ENCODE results near the gene DDX42.
"Not testable (repeated sequence)": the region's sequence is repeated elsewhere in the genome, so short reads cannot be mapped to it uniquely, and the experiment has no call there.

Gene DDX42

GRCh38 chr17:63850401-63850800, 76.4 kb downstream of the DDX42 start:
- no peaks in the 10 kb centered on the region for H3K9me3 ChIP-seq (ENCODE audit: control insufficient read depth, low read length)
- H3K4me3 ChIP-seq (ENCODE audit: low read depth, low read length): no peak overlapping the region
- H3K27me3 ChIP-seq (ENCODE audit: control insufficient read depth, insufficient read depth, low read length): no peaks in the 10 kb centered on the region
- no peaks in the 10 kb centered on the region for H3K36me3 ChIP-seq (ENCODE audit: control insufficient read depth, insufficient read depth, low read length)
- TF ChIP-seq CTCF (IDR thresholded peaks at IDR 0.05): no peak
- H2AFZ ChIP-seq: no peak overlapping the region
- no peak overlapping the region for H3K27ac ChIP-seq
- H3K4me2 ChIP-seq (ENCODE audit: low read length): no peak overlapping the region
- no peaks in the 10 kb centered on the region for H3K79me2 ChIP-seq
- no peak overlapping the region for H3K9ac ChIP-seq
- H3K4me1 ChIP-seq: peaks cover 6% of the 10 kb centered on the region

DNA sequence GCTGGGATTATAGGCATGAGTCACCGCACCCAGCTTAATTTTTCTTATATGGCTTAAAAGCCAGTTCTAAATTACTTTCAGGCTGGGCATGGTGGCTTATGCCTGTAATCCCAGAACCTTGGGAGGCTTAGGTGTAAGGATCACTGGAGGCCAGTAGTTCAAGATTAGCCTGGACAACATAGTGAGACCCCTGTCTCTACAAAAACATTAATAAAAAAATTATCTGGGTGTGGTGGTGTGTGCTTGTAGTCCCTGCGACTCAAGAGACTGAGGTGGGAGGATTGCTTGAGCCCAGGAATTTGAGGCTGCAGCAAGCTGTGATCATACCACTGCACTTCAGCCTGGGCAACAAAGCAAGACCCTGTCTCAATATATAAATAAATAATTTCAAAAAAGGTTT, 79.3 kb downstream of the DDX42 start:
- Histone ChIP-seq H3K9ac (no peak overlapping the region), H3K36me3 (ENCODE audit: control insufficient read depth, insufficient read depth, low read length) (no peaks in the 10 kb centered on the region), H3K79me2 (no peaks in the 10 kb centered on the region), H3K4me1 (peaks cover 6% of the 10 kb centered on the region), H3K4me2 (ENCODE audit: low read length) (no peak overlapping the region), H3K27me3 (ENCODE audit: control insufficient read depth, insufficient read depth, low read length) (no peaks in the 10 kb centered on the region), H3K9me3 (ENCODE audit: control insufficient read depth, low read length) (no peaks in the 10 kb centered on the region), H3K27ac (no peak overlapping the region), H2AFZ (no peak overlapping the region), H3K4me3 (ENCODE audit: low read depth, low read length) (no peak overlapping the region)
- no peak for TF ChIP-seq CTCF (IDR thresholded peaks at IDR 0.05)

- no peak for TF ChIP-seq CTCF (IDR thresholded peaks at IDR 0.05)
Measured at GRCh38 chr17:63854709-63855108, 80.7 kb downstream of the DDX42 start.

GRCh38 chr17:63855185-63855584, 81.2 kb downstream of the DDX42 start:
- Histone ChIP-seq H2AFZ (no peak overlapping the region), H3K79me2 (no peaks in the 10 kb centered on the region), H3K9me3 (ENCODE audit: control insufficient read depth, low read length) (no peaks in the 10 kb centered on the region), H3K27me3 (ENCODE audit: control insufficient read depth, insufficient read depth, low read length) (no peaks in the 10 kb centered on the region), H3K4me1 (peaks cover 3% of the 10 kb centered on the region), H3K9ac (no peak overlapping the region), H3K27ac (no peak overlapping the region), H3K36me3 (ENCODE audit: control insufficient read depth, insufficient read depth, low read length) (no peaks in the 10 kb centered on the region), H3K4me3 (ENCODE audit: low read depth, low read length) (no peak overlapping the region), H3K4me2 (ENCODE audit: low read length) (no peak overlapping the region)
- no peak for TF ChIP-seq CTCF (IDR thresholded peaks at IDR 0.05)

More at GRCh38 chr17:63854709-63855108, 80.7 kb downstream of the DDX42 start:
- no peaks in the 10 kb centered on the region for H3K27me3 ChIP-seq (ENCODE audit: control insufficient read depth, insufficient read depth, low read length)
- H3K9ac ChIP-seq: no peak overlapping the region
- no peak overlapping the region for H3K27ac ChIP-seq
- peaks cover 3% of the 10 kb centered on the region for H3K4me1 ChIP-seq
- no peaks in the 10 kb centered on the region for H3K9me3 ChIP-seq (ENCODE audit: control insufficient read depth, low read length)
- H3K4me2 ChIP-seq (ENCODE audit: low read length): no peak overlapping the region
- no peak overlapping the region for H3K4me3 ChIP-seq (ENCODE audit: low read depth, low read length)
- no peaks in the 10 kb centered on the region for H3K79me2 ChIP-seq
- no peaks in the 10 kb centered on the region for H3K36me3 ChIP-seq (ENCODE audit: control insufficient read depth, insufficient read depth, low read length)
- no peak overlapping the region for H2AFZ ChIP-seq

DNA sequence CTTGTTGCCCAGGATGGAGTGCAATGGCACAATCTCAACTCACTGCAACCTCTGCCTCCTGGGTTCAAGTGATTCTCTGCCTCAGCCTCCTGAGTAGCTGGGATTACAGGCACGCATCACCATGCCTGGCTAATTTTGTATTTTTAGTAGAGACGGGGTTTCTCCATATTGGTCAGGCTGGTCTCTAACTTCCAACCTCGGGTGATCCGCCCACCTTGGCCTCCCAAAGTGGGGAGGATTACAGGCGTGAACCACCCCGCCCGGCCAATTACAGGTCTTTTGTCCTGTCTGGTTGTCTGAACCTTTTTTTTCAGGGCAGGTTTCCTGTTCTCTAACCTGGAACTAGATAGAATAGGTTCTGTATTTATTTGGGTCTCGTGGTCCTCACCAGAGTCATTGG, 82.5 kb downstream of the DDX42 start:
- H3K4me1 ChIP-seq; H3K4me3 ChIP-seq (ENCODE audit: low read depth, low read length); H3K4me2 ChIP-seq (ENCODE audit: low read length); H3K79me2 ChIP-seq; H2AFZ ChIP-seq; H3K27me3 ChIP-seq (ENCODE audit: control insufficient read depth, insufficient read depth, low read length); H3K36me3 ChIP-seq (ENCODE audit: control insufficient read depth, insufficient read depth, low read length); H3K27ac ChIP-seq; H3K9ac ChIP-seq; H3K9me3 ChIP-seq (ENCODE audit: control insufficient read depth, low read length): not testable (repeated sequence)

Measured in parathyroid adenoma (tissue), 2 donors.